Endometrial microvascular endothelial cells (primary cell): ENCODE data around the gene HNRNPA3. TPM values are rescaled to one million over a fixed set of nuclear protein-coding genes. Genes with fewer than 3 reads are reported as not detected.

ENCODE experiments used
- in situ Hi-C: cut with HindIII; loops from 2 replicates; pipeline ENCODE4 v1.10.0; 2017; ENCODE audit warnings: low sequenced_read_pairs, low pct_unique_long_range_greater_than_20kb; ENCODE audit errors: inconsistent ontology term
- total RNA-seq: library from RNA; depleted of rRNA; stranded (reverse); fragments of >200 nt; gene quantifications from one replicate; pipeline ENCODE4 v1.2.3, GENCODE V29; 2015; ENCODE audit errors: inconsistent ontology term

HNRNPA3 gene
- total RNA-seq, 1 donor from 2014 or later: 63.0 TPM

GRCh38 chr2:177247693-177248262 lies 35.2 kb downstream of the HNRNPA3 start:
- in situ Hi-C loops: no loop called here

- in situ Hi-C loops: no loop called here
Measured at GRCh38 chr2:177249038-177249437, 36.4 kb downstream of the HNRNPA3 start.

GRCh38 chr2:177250461-177250860 lies 37.9 kb downstream of the HNRNPA3 start:
- in situ Hi-C loops: no loop called here

GRCh38 chr2:177251165-177251542 lies 38.6 kb downstream of the HNRNPA3 start:
- in situ Hi-C loops: no loop called here

GRCh38 chr2:177252808-177253531 lies 40.4 kb downstream of the HNRNPA3 start:
- in situ Hi-C loops: no loop called here

- in situ Hi-C loops: no loop called here
Measured at GRCh38 chr2:177253704-177254103, 41.1 kb downstream of the HNRNPA3 start.

GRCh38 chr2:177254433-177255226 lies 42.0 kb downstream of the HNRNPA3 start:
- in situ Hi-C loops: no loop called here

GRCh38 chr2:177255227-177255601 lies 42.6 kb downstream of the HNRNPA3 start:
- in situ Hi-C loops: no loop called here

- in situ Hi-C loops: no loop called here
Measured at GRCh38 chr2:177256026-177256425, 43.4 kb downstream of the HNRNPA3 start.

- in situ Hi-C loops: no loop called here
Measured at GRCh38 chr2:177256695-177257094, 44.1 kb downstream of the HNRNPA3 start.

- in situ Hi-C loops: no loop called here
Measured at GRCh38 chr2:177257471-177257870, 44.9 kb downstream of the HNRNPA3 start.

GRCh38 chr2:177258059-177258458 lies 45.5 kb downstream of the HNRNPA3 start:
- in situ Hi-C loops: no loop called here

GRCh38 chr2:177260379-177260778 lies 47.8 kb downstream of the HNRNPA3 start:
- in situ Hi-C loops: loop anchor here (10.0 kb wide), 1 partner anchor 96 kb away; no protein-coding TSS in a partner anchor

GRCh38 chr2:177261116-177262060 lies 48.8 kb downstream of the HNRNPA3 start:
- in situ Hi-C loops: loop anchor here (10.0 kb wide), 1 partner anchor 97 kb away; no protein-coding TSS in a partner anchor

GRCh38 chr2:177262092-177262491 lies 49.5 kb downstream of the HNRNPA3 start:
- in situ Hi-C loops: loop anchor here (10.0 kb wide), 1 partner anchor 97 kb away; no protein-coding TSS in a partner anchor

GRCh38 chr2:177262958-177263450 lies 50.4 kb downstream of the HNRNPA3 start:
- in situ Hi-C loops: loop anchor here (10.0 kb wide), 1 partner anchor 98 kb away; no protein-coding TSS in a partner anchor

- in situ Hi-C loops: loop anchor here (10.0 kb wide), 1 partner anchor 99 kb away; no protein-coding TSS in a partner anchor
Measured at GRCh38 chr2:177263451-177264208, 51.0 kb downstream of the HNRNPA3 start.
